Keratinocyte (primary cell): Measurements from ENCODE around the gene CNIH2. TPM values are rescaled to one million over a fixed set of nuclear protein-coding genes. Genes with fewer than 3 reads are reported as not detected.
"Not testable (repeated sequence)": the region's sequence is repeated elsewhere in the genome, so short reads cannot be mapped to it uniquely, and the experiment has no call there.

Experiments
- DNase-seq: peaks from one replicate; pipeline ENCODE4 v3.0.0-alpha.2; 2011; ENCODE audit warnings: low read depth, missing footprints, low spot score
- FAIRE-seq: peaks from 2 replicates; lab custom pipeline; 2011; peaks lifted over from hg19 to GRCh38; lab: Jason Lieb, UNC
- H2AFZ ChIP-seq: 2 replicates; pipeline ENCODE4 v1.6.0; 2012; ENCODE audit warnings: low read length, control low read depth, inconsistent platforms; ENCODE audit not compliant: control insufficient read depth
- H3K27ac ChIP-seq: 2 replicates; pipeline ENCODE4 v1.5.1; 2011; ENCODE audit warnings: low read length; ENCODE audit not compliant: control insufficient read depth, insufficient read depth
- H3K27me3 ChIP-seq: 3 replicates; pipeline ENCODE4 v1.6.0; 2011; ENCODE audit warnings: low read length; ENCODE audit not compliant: control insufficient read depth, insufficient read depth; ENCODE audit errors: extremely low read depth
- H3K36me3 ChIP-seq, 2 experiments: 2 replicates in 1 of 2; 3 replicates in 1 of 2; pipeline ENCODE4 v1.5.1; 2011; ENCODE audit warnings: low read length in 2 of 2, mild to moderate bottlenecking in 1 of 2; ENCODE audit not compliant: control insufficient read depth in 2 of 2, insufficient read depth in 2 of 2; ENCODE audit errors: extremely low read depth in 1 of 2
- H3K4me1 ChIP-seq: 3 replicates; pipeline ENCODE4 v1.5.1; 2011; ENCODE audit warnings: low read length; ENCODE audit not compliant: control insufficient read depth, insufficient read depth; ENCODE audit errors: extremely low read depth
- H3K4me2 ChIP-seq: 3 replicates; pipeline ENCODE4 v1.6.0; 2011; ENCODE audit warnings: low read depth, low read length; ENCODE audit not compliant: control insufficient read depth, insufficient read depth; ENCODE audit errors: extremely low read depth
- H3K4me3 ChIP-seq, 3 experiments: fragments of 200-600 bp in 1 of 3; sonication (generic) in 1 of 3; 2 replicates in 2 of 3; 3 replicates in 1 of 3; pipeline ENCODE4 v1.5.1; 2011 to 2016; ENCODE audit warnings: low read length in 3 of 3, mild to moderate bottlenecking in 3 of 3, control low read depth in 2 of 3, inconsistent platforms in 1 of 3, low read depth in 1 of 3, mixed read lengths in 1 of 3, mixed run types in 1 of 3, moderate library complexity in 1 of 3; ENCODE audit not compliant: control insufficient read depth in 2 of 3, insufficient read depth in 2 of 3; ENCODE audit errors: extremely low read depth in 1 of 3
- H3K79me2 ChIP-seq: 2 replicates; pipeline ENCODE4 v1.6.0; 2012; ENCODE audit warnings: low read length; ENCODE audit not compliant: control insufficient read depth, insufficient read depth
- H3K9ac ChIP-seq: 3 replicates; pipeline ENCODE4 v1.6.0; 2011; ENCODE audit warnings: low read length; ENCODE audit not compliant: control insufficient read depth, insufficient read depth; ENCODE audit errors: extremely low read depth
- H3K9me1 ChIP-seq: 3 replicates; pipeline ENCODE4 v1.6.0; 2011; ENCODE audit warnings: low read length; ENCODE audit not compliant: control insufficient read depth, insufficient read depth; ENCODE audit errors: extremely low read depth
- H3K9me3 ChIP-seq: 2 replicates; pipeline ENCODE4 v1.5.1; 2012; ENCODE audit warnings: low read depth, low read length; ENCODE audit not compliant: control insufficient read depth
- H4K20me1 ChIP-seq: 3 replicates; pipeline ENCODE4 v1.6.0; 2011; ENCODE audit warnings: low read length; ENCODE audit not compliant: control insufficient read depth, insufficient read depth; ENCODE audit errors: extremely low read depth
- EZH2 ChIP-seq: IDR thresholded peaks from one replicate; pipeline ENCODE4 v1.6.1; 2012; ENCODE audit warnings: inconsistent platforms, mild to moderate bottlenecking, low read length, moderate library complexity
- dilution Hi-C: fragments of 300-500 bp; cut with MboI; formaldehyde crosslinking; loops from one replicate; pipeline ENCODE4 v1.7.0; 2020; ENCODE audit warnings: low sequenced_read_pairs; ENCODE audit not compliant: extremely low pct_ligation_motif_present
- polyA plus RNA-seq, 5 experiments: library from polyadenylated mRNA; depleted of rRNA in 3 of 5; stranded (reverse) in 3 of 5; stranded (forward) in 1 of 5; unstranded in 1 of 5; fragments of >200 nt; gene quantifications; 1 replicate in 1 of 5; 2 replicates in 3 of 5; 3 replicates in 1 of 5; pipeline versions ENCODE4 v1.2.1 to v1.2.3, GENCODE V29; 2011 to 2012; ENCODE audit warnings: missing spikeins in 2 of 5, low read depth in 1 of 5, low replicate concordance in 1 of 5
- TF ChIP-seq, protein P1 (sequence below), 3 experiments: IDR thresholded peaks in 1 of 3; conservative IDR thresholded peaks in 1 of 3; optimal IDR thresholded peaks in 1 of 3; 2 replicates in 2 of 3; 3 replicates in 1 of 3; pipeline versions ENCODE3 to v1.5.1; 2011; ENCODE audit warnings: low read length in 3 of 3, mild to moderate bottlenecking in 3 of 3, moderate library complexity in 2 of 3, control low read depth in 1 of 3, inconsistent platforms in 1 of 3; ENCODE audit not compliant: insufficient read depth in 2 of 3; ENCODE audit errors: extremely low read depth in 1 of 3

Gene CNIH2
- polyA plus RNA-seq, 1 donor (not counting 4 experiments of a cell fraction or from before 2014, with no cell fraction given) = 0.17 TPM

DNA sequence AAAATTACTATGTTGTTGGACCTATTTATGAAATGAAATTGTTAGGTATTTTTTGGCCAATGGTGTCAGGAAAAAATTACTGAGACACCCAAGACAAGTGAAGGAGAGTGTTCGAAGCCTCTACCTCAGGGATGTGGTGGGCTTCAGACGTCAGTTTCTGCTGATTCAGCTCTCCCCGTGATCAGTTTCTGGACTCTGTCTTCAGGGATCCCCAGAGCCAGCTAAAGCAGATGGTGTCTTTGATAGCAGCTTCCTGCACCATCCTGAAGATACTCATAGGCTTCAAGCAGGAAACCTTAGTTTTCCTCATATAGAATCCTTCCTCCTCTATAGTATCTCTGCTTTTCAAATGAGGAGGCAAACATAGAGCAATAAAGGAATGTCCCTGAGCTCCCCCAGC, 31.5 kb downstream of the CNIH2 start:
- H3K4me1 ChIP-seq = peaks cover 2% of the 10 kb centered on the region
- no peak overlapping the region for H2AFZ ChIP-seq
- DNase-seq (no peak), FAIRE-seq (no peak)
- no peaks in the 10 kb centered on the region for H3K79me2 ChIP-seq
- H3K9me3 ChIP-seq = no peaks in the 10 kb centered on the region
- no peak overlapping the region for H3K4me2 ChIP-seq
- no peak overlapping the region for H3K9ac ChIP-seq
- dilution Hi-C loops = no loop called here
- TF ChIP-seq, protein P1, sequence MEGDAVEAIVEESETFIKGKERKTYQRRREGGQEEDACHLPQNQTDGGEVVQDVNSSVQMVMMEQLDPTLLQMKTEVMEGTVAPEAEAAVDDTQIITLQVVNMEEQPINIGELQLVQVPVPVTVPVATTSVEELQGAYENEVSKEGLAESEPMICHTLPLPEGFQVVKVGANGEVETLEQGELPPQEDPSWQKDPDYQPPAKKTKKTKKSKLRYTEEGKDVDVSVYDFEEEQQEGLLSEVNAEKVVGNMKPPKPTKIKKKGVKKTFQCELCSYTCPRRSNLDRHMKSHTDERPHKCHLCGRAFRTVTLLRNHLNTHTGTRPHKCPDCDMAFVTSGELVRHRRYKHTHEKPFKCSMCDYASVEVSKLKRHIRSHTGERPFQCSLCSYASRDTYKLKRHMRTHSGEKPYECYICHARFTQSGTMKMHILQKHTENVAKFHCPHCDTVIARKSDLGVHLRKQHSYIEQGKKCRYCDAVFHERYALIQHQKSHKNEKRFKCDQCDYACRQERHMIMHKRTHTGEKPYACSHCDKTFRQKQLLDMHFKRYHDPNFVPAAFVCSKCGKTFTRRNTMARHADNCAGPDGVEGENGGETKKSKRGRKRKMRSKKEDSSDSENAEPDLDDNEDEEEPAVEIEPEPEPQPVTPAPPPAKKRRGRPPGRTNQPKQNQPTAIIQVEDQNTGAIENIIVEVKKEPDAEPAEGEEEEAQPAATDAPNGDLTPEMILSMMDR (optimal IDR thresholded peaks at IDR 0.05 in 1 of 3, IDR thresholded peaks at IDR 0.05 in 1 of 3, conservative IDR thresholded peaks at IDR 0.05 in 1 of 3; ENCODE audit: extremely low read depth in 1 of 3, insufficient read depth in 2 of 3, low read length in 3 of 3) = no peak
- H3K4me3 ChIP-seq = no peak overlapping the region
- no peaks in the 10 kb centered on the region for H3K9me1 ChIP-seq
- no peaks in the 10 kb centered on the region for H3K36me3 ChIP-seq
- H3K27ac ChIP-seq = no peak overlapping the region
- H4K20me1 ChIP-seq = no peaks in the 10 kb centered on the region
- peaks cover 4% of the 10 kb centered on the region for H3K27me3 ChIP-seq

DNA sequence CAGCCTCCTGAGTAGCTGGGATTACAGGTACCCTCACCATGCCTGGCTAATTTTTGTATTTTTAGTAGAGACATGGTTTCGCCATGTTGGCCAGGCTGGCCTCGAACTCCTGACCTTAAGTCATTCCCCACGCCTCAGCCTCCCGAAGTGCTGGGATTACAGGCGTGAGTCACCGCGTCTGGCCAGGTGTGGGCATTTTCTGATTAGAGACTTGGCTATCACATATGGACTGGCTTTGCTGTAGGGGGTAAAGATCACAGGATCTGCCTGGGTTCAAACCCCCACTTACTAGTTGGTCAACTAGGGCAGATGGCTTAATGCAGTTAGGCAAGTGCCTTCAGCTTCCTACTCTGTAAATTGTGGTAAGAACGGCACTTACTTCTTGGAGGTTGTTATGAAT, 32.3 kb downstream of the CNIH2 start:
- Histone ChIP-seq H3K27me3 (peaks cover 4% of the 10 kb centered on the region), H3K27ac (no peak overlapping the region), H3K36me3 (no peaks in the 10 kb centered on the region), H4K20me1 (no peaks in the 10 kb centered on the region), H3K79me2 (no peaks in the 10 kb centered on the region), H3K9me3 (no peaks in the 10 kb centered on the region), H2AFZ (no peak overlapping the region), H3K4me1 (peaks cover 2% of the 10 kb centered on the region), H3K9ac (no peak overlapping the region), H3K9me1 (no peaks in the 10 kb centered on the region), H3K4me3 (no peak overlapping the region), H3K4me2 (no peak overlapping the region)
- TF ChIP-seq, protein P1 (optimal IDR thresholded peaks at IDR 0.05 in 1 of 3, IDR thresholded peaks at IDR 0.05 in 1 of 3, conservative IDR thresholded peaks at IDR 0.05 in 1 of 3; ENCODE audit: extremely low read depth in 1 of 3, insufficient read depth in 2 of 3, low read length in 3 of 3) = no peak
- TF ChIP-seq EZH2 = no peak
- dilution Hi-C loops = no loop called here
- DNase-seq = no peak
- no peak for FAIRE-seq

DNA sequence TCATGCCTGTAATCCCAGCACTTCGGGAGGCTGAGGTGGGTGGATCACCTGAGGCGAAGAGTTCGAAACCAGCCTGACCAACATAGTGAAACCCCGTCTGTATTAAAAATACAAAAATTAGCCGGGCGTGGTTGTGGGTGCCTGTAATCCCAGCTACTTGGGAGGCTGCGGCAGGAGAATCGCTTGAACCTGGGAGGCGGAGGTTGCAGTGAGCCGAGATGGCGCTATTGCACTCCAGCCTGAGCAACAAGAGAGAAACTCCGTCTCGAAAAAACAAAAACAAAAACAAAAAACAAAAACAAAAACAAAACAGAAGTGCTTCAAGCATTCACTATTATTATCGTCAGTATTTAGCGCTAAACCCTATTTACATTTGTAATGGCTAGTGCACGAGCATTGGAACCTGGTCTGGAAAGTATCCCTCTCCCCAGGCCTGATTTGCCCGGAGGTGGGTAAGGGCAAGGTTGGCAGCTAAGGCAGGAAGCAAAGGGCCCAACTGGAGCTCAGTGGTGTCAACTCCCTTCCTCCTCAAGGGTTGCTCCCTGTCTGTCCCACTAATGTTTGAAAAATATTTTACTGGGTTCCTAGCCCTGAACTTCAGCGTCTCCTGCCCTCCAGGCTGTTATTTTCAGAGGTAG, 32.9 kb downstream of the CNIH2 start:
- H3K4me1 ChIP-seq, H3K9me1 ChIP-seq, FAIRE-seq, H3K4me3 ChIP-seq, DNase-seq, H3K79me2 ChIP-seq, H3K9ac ChIP-seq, H3K27ac ChIP-seq, H4K20me1 ChIP-seq, H3K36me3 ChIP-seq, dilution Hi-C loops, H2AFZ ChIP-seq, H3K27me3 ChIP-seq, H3K9me3 ChIP-seq, H3K4me2 ChIP-seq: not testable (repeated sequence)
